OCI-LY7 (cell line): ENCODE results near the gene ACAP3. TPM values are rescaled to one million over a fixed set of nuclear protein-coding genes. Genes with fewer than 3 reads are reported as not detected.

Source experiments
- BruUV-seq: library from RNA; stranded (reverse); fragments of 400-500 nt; replicated peaks from 2 replicates; lab custom pipeline; 2021; lab: Mats Ljungman, UMichigan
- CTCF ChIA-PET: fragments of 300-600 bp; sonication (Branson Sonifier 250); formaldehyde crosslinking; loops from one replicate; lab custom pipeline; 2022; ENCODE audit warnings: antibody characterized with exemption; ENCODE audit not compliant: unreplicated experiment; lab: Charles Lee
- POLR2A ChIA-PET: fragments of 300-600 bp; sonication (Branson Sonifier 250); formaldehyde crosslinking; loops from one replicate; lab custom pipeline; 2022; ENCODE audit warnings: antibody characterized with exemption; lab: Charles Lee
- DNase-seq: peaks from one replicate; pipeline ENCODE4 v3.0.0-alpha.2; 2015; ENCODE audit warnings: low spot score
- H2AFZ ChIP-seq: fragments of 200-600 bp; sonication (generic), shearing (Covaris generic); 2 replicates; pipeline ENCODE4 v1.6.1; 2014; ENCODE audit warnings: mild to moderate bottlenecking, antibody characterized with exemption, low read length, moderate library complexity
- H3K27ac ChIP-seq: fragments of 200-600 bp; sonication (generic); 2 replicates; pipeline ENCODE4 v1.5.1; 2014; ENCODE audit warnings: mixed run types, low read depth, mild to moderate bottlenecking, moderate library complexity, low read length, inconsistent platforms; ENCODE audit not compliant: poor library complexity, severe bottlenecking
- H3K36me3 ChIP-seq: fragments of 200-600 bp; sonication (generic); 2 replicates; pipeline ENCODE4 v1.6.1; 2014; ENCODE audit warnings: mild to moderate bottlenecking, antibody characterized with exemption, low read length, moderate library complexity, mixed read lengths; ENCODE audit not compliant: insufficient read depth
- H3K4me1 ChIP-seq: fragments of 200-600 bp; sonication (generic); 2 replicates; pipeline ENCODE4 v1.5.1; 2014; ENCODE audit warnings: mild to moderate bottlenecking, low read length; ENCODE audit not compliant: insufficient read depth, poor library complexity, severe bottlenecking
- H3K4me2 ChIP-seq: fragments of 200-600 bp; sonication (generic); 2 replicates; pipeline ENCODE4 v1.6.1; 2014; ENCODE audit warnings: mild to moderate bottlenecking, low read length
- H3K4me3 ChIP-seq: fragments of 200-600 bp; sonication (generic); 2 replicates; pipeline ENCODE4 v1.5.1; 2014; ENCODE audit warnings: mild to moderate bottlenecking, low read depth, low read length; ENCODE audit not compliant: poor library complexity, severe bottlenecking
- H3K79me2 ChIP-seq: fragments of 200-600 bp; sonication (generic); 2 replicates; pipeline ENCODE4 v1.6.1; 2016; ENCODE audit warnings: low read depth, mild to moderate bottlenecking, low read length, moderate library complexity, mixed read lengths; ENCODE audit not compliant: insufficient read depth
- H3K9me2 ChIP-seq: fragments of 200-600 bp; sonication (generic); 2 replicates; pipeline ENCODE4 v1.6.1; 2016; ENCODE audit warnings: mild to moderate bottlenecking, low read length, mixed read lengths; ENCODE audit not compliant: insufficient read depth
- H3K9me3 ChIP-seq: fragments of 200-600 bp; sonication (generic); 2 replicates; pipeline ENCODE4 v1.6.1; 2014; ENCODE audit warnings: mild to moderate bottlenecking, mixed run types, low read length, mixed read lengths
- H4K20me1 ChIP-seq: fragments of 200-600 bp; sonication (generic); 2 replicates; pipeline ENCODE4 v1.6.1; 2014; ENCODE audit warnings: mild to moderate bottlenecking, antibody characterized with exemption, low read length, moderate library complexity, mixed read lengths; ENCODE audit not compliant: insufficient read depth
- CTCF ChIP-seq: fragments of 200-600 bp; sonication (generic); conservative IDR thresholded peaks from 2 replicates; pipeline ENCODE4 v1.5.1; 2014; ENCODE audit warnings: mild to moderate bottlenecking, antibody characterized with exemption, low read length, moderate library complexity, mixed read lengths
- EZH2phosphoT487 ChIP-seq: fragments of 200-600 bp; sonication (generic); IDR thresholded peaks from 2 replicates; pipeline ENCODE4 v1.6.1; 2018; ENCODE audit warnings: low read depth, borderline replicate concordance, mild to moderate bottlenecking, mixed run types, antibody characterized with exemption, low read length, moderate library complexity, mixed read lengths
- intact Hi-C: fragments of 100-400 bp; cut with micrococcal nuclease; formaldehyde crosslinking; loops from one replicate; pipeline ENCODE4 v1.10.0; 2022; ENCODE audit not compliant: unreplicated experiment
- total RNA-seq, 2 experiments: library from RNA; depleted of rRNA in 1 of 2; stranded (reverse); fragments of >200 nt in 1 of 2; shearing (Covaris generic) in 1 of 2; gene quantifications; 2 replicates each; pipeline ENCODE4 v1.2.3, GENCODE V29; 2014 to 2022

The ACAP3 gene
- total RNA-seq, 2 experiments from 2014 or later = 26.3 to 47.6 TPM

GRCh38 chr1:1349256-1350012, 41.7 kb upstream of the ACAP3 start, which contains the start of gene DVL1:
Gene DVL1 (minus strand): TSS chr1:1349418. CDS start chr1:1349065, 353 bp downstream.
- peaks cover 31% of the 10 kb centered on the region for H3K4me1 ChIP-seq
- DNase-seq = peak; percentile 80
- no peaks in the 10 kb centered on the region for H3K9me2 ChIP-seq
- no peaks in the 10 kb centered on the region for H3K79me2 ChIP-seq
- H3K9me3 ChIP-seq = no peaks in the 10 kb centered on the region
- TF ChIP-seq CTCF (peak; percentile 60), EZH2phosphoT487 (no peak)
- POLR2A ChIA-PET = no interaction called here
- 0 out of 2 replicates have a peak within 1 kb of the TSS, but pooled peaks have one; percentile 45 for H2AFZ ChIP-seq
- peak within 1 kb of the TSS; percentile 78 for H3K4me3 ChIP-seq
- H3K36me3 ChIP-seq = no peaks in the 10 kb centered on the region
- H3K27ac ChIP-seq = peak within 1 kb of the TSS; percentile 64
- CTCF ChIA-PET = interaction anchor here (0.6 kb wide), 1 partner anchor 240 kb away, joined by 5 read pairs; no protein-coding TSS in a partner anchor
- BruUV-seq = no TSS peak
- intact Hi-C loops = loop anchor here (1.0 to 5.0 kb wide), 3 partner anchors 23 to 113 kb away; partner anchors contain the start of gene PUSL1
- peak within 1 kb of the TSS; percentile 80 for H3K4me2 ChIP-seq
- H4K20me1 ChIP-seq = no peaks in the 10 kb centered on the region

GRCh38 chr1:1348420-1349255, 40.9 kb upstream of the ACAP3 start:
- Histone ChIP-seq H3K4me2 (peak overlapping the region; percentile 80), H3K36me3 (no peaks in the 10 kb centered on the region), H3K4me1 (peaks cover 31% of the 10 kb centered on the region), H2AFZ (no peak overlapping the region), H3K27ac (no peak overlapping the region), H3K9me3 (no peaks in the 10 kb centered on the region), H3K4me3 (peak overlapping the region; percentile 74), H3K9me2 (no peaks in the 10 kb centered on the region), H4K20me1 (no peaks in the 10 kb centered on the region; the same call in 1 of the 2 replicates), H3K79me2 (no peaks in the 10 kb centered on the region)
- CTCF ChIA-PET = interaction anchor here (0.6 kb wide), 1 partner anchor 240 kb away, joined by 5 read pairs; no protein-coding TSS in a partner anchor
- intact Hi-C loops = loop anchor here (1.0 to 5.0 kb wide), 3 partner anchors 24 to 114 kb away; partner anchors contain the start of gene PUSL1
- BruUV-seq = no TSS peak
- POLR2A ChIA-PET = no interaction called here
- TF ChIP-seq EZH2phosphoT487 = no peak
- no peak for TF ChIP-seq CTCF
- no peak for DNase-seq
